ENCODE measurements around the gene SLC2A13. TPM values are rescaled to one million over a fixed set of nuclear protein-coding genes. Genes with fewer than 3 reads are reported as not detected.
"Not testable (repeated sequence)": the region's sequence is repeated elsewhere in the genome, so short reads cannot be mapped to it uniquely, and the experiment has no call there.

SLC2A13 gene
- total RNA-seq, 2 donors from 2014 or later, result 5.9 to 13.7 TPM

- Histone ChIP-seq H3K9me3 (no peaks in the 10 kb centered on the region), H3K36me3 (no peaks in the 10 kb centered on the region), H3K4me1 (replicated peaks) (no peaks in the 10 kb centered on the region), H3K4me3 (no peak overlapping the region), H3K27me3 (replicated peaks; ENCODE audit: insufficient read depth) (no peaks in the 10 kb centered on the region), H3K27ac (no peak overlapping the region)
- intact Hi-C loops (cut with DNase I), result no loop called here
- no peak for DNase-seq (ENCODE audit: low spot score)
- TF ChIP-seq POLR2AphosphoS5 (IDR thresholded peaks at IDR 0.05), result no peak
- no peak for TF ChIP-seq POLR2A (IDR thresholded peaks at IDR 0.05)
- no peak for TF ChIP-seq CTCF (IDR thresholded peaks at IDR 0.05)
- WGBS, result 69% methylated on average over 3 of the region's 3 CpGs
These were observed 281.2 kb downstream of the SLC2A13 start for GRCh38 chr12:39824505-39825212.

- TF ChIP-seq POLR2A (IDR thresholded peaks at IDR 0.05) (no peak), POLR2AphosphoS5 (IDR thresholded peaks at IDR 0.05) (no peak), CTCF (IDR thresholded peaks at IDR 0.05) (no peak)
- H3K27me3 ChIP-seq (replicated peaks; ENCODE audit: insufficient read depth), result no peaks in the 10 kb centered on the region
- H3K36me3 ChIP-seq, result no peaks in the 10 kb centered on the region
- H3K4me1 ChIP-seq (replicated peaks), result no peaks in the 10 kb centered on the region
- H3K4me3 ChIP-seq, result no peak overlapping the region
- H3K9me3 ChIP-seq, result no peaks in the 10 kb centered on the region
- no peak for DNase-seq (ENCODE audit: low spot score)
- no peak overlapping the region for H3K27ac ChIP-seq
- intact Hi-C loops (cut with DNase I), result no loop called here
These were observed 289.2 kb downstream of the SLC2A13 start for GRCh38 chr12:39816671-39817185.

DNA sequence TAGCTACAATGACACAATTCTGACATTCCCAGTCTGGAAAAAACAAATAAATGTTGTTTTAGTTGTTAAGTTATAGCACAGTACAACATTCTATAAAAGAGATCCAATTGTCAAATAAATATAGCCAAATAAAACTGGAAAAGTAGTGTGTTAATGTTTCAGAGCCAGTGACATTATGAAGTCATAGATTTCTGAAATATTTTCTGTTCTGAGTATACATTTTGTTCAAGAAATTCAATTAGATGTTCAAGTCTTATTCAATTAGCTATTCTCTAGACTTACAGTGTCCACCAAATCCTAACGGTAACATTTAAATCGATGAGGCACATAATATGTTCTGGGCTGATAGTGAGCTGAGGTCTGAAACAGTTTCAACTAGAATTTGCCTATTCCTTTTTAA, 290.1 kb downstream of the SLC2A13 start:
- intact Hi-C loops (cut with DNase I), result no loop called here
- 95% methylated on average over 2 of the region's 2 CpGs for WGBS
- no peak overlapping the region for H3K27ac ChIP-seq

DNA sequence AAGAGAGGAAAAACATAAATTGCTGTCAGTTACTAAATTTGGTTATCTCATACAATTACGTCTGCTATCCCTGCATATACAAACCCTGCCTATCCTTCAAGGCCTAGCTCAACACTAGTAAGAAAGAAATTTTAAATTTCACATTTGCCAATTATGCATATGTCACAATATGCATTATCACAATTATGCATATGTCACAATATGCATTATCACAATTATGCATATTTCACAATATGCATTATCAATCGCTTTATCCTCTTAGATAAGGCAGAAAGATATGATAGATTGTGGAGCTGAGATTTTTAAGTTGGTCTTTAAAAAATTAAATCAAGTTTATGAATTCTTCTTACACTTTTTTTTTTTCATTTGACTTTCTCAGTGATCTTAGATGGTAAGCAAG, 291.3 kb downstream of the SLC2A13 start:
- H3K9me3 ChIP-seq, result no peaks in the 10 kb centered on the region
- intact Hi-C loops (cut with DNase I), result no loop called here
- no peak overlapping the region for H3K4me3 ChIP-seq
- H3K27me3 ChIP-seq (replicated peaks; ENCODE audit: insufficient read depth), result no peaks in the 10 kb centered on the region
- 71% methylated on average over 2 of the region's 2 CpGs for WGBS
- no peaks in the 10 kb centered on the region for H3K36me3 ChIP-seq
- TF ChIP-seq POLR2A (IDR thresholded peaks at IDR 0.05), result no peak
- TF ChIP-seq POLR2AphosphoS5 (IDR thresholded peaks at IDR 0.05), result no peak
- TF ChIP-seq CTCF (IDR thresholded peaks at IDR 0.05), result no peak
- no peaks in the 10 kb centered on the region for H3K4me1 ChIP-seq (replicated peaks)
- no peak overlapping the region for H3K27ac ChIP-seq
- DNase-seq (ENCODE audit: low spot score), result no peak

More for the DNA sequence above, 290.1 kb downstream of the SLC2A13 start:
- no peak for DNase-seq (ENCODE audit: low spot score)
- H3K9me3 ChIP-seq, result no peaks in the 10 kb centered on the region
- H3K36me3 ChIP-seq, result no peaks in the 10 kb centered on the region
- H3K4me3 ChIP-seq, result no peak overlapping the region
- H3K4me1 ChIP-seq (replicated peaks), result no peaks in the 10 kb centered on the region
- TF ChIP-seq POLR2A (IDR thresholded peaks at IDR 0.05), result no peak
- no peak for TF ChIP-seq CTCF (IDR thresholded peaks at IDR 0.05)
- no peak for TF ChIP-seq POLR2AphosphoS5 (IDR thresholded peaks at IDR 0.05)
- no peaks in the 10 kb centered on the region for H3K27me3 ChIP-seq (replicated peaks; ENCODE audit: insufficient read depth)

GRCh38 chr12:39813776-39814175, 292.1 kb downstream of the SLC2A13 start:
- no peak for DNase-seq (ENCODE audit: low spot score)
- no peaks in the 10 kb centered on the region for H3K36me3 ChIP-seq
- WGBS, result 84% methylated on average over 5 of the region's 5 CpGs
- H3K4me1 ChIP-seq (replicated peaks), result no peaks in the 10 kb centered on the region
- intact Hi-C loops (cut with DNase I), result no loop called here
- no peaks in the 10 kb centered on the region for H3K27me3 ChIP-seq (replicated peaks; ENCODE audit: insufficient read depth)
- no peak overlapping the region for H3K27ac ChIP-seq
- no peaks in the 10 kb centered on the region for H3K9me3 ChIP-seq
- H3K4me3 ChIP-seq, result no peak overlapping the region
- TF ChIP-seq POLR2AphosphoS5 (IDR thresholded peaks at IDR 0.05), result no peak
- no peak for TF ChIP-seq POLR2A (IDR thresholded peaks at IDR 0.05)
- no peak for TF ChIP-seq CTCF (IDR thresholded peaks at IDR 0.05)

- H3K4me3 ChIP-seq; H3K9me3 ChIP-seq; H3K27me3 ChIP-seq (replicated peaks; ENCODE audit: insufficient read depth); intact Hi-C loops (cut with DNase I); H3K36me3 ChIP-seq; DNase-seq (ENCODE audit: low spot score); H3K27ac ChIP-seq; H3K4me1 ChIP-seq (replicated peaks): not testable (repeated sequence)
- WGBS, result 98% methylated on average over 10 of the region's 10 CpGs
These were observed 293.4 kb downstream of the SLC2A13 start for GRCh38 chr12:39812456-39812855.
